ENCODE data around the gene MYBPH.

DNA sequence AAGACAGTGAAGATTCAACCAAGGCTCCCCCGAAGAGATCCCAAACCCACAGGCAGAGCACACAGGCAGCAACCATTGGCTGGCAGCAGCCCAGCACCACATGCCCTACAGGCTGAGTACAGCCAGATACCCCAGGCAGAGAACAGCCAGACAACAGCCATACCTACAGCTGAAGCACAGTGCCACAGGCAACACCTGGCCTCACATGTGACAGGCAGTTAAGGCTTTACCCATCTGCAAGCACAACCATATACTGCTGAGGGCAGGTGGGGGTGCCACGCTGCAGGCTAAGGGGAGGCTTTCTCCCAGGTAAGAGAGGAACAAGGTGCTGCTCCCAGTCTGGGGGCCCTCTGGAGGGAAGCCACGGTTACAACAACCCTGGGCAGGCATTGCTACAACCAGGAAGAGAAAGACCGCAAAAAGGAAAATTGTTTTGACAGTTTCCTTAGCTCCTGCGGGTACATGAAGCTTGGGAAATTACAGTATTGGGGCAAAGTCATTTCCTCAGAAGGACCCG lies 41.6 kb upstream of the MYBPH start:
- no peak for TF ChIP-seq ARNTL (CRISPR knock-in tag; IDR thresholded peaks at IDR 0.05; ENCODE audit: borderline replicate concordance, low read depth)
- no peak for TF ChIP-seq GLIS3 (CRISPR knock-in tag; IDR thresholded peaks at IDR 0.05)
- no peak for TF ChIP-seq OSR1 (CRISPR knock-in tag; IDR thresholded peaks at IDR 0.05)
- TF ChIP-seq, protein P1, sequence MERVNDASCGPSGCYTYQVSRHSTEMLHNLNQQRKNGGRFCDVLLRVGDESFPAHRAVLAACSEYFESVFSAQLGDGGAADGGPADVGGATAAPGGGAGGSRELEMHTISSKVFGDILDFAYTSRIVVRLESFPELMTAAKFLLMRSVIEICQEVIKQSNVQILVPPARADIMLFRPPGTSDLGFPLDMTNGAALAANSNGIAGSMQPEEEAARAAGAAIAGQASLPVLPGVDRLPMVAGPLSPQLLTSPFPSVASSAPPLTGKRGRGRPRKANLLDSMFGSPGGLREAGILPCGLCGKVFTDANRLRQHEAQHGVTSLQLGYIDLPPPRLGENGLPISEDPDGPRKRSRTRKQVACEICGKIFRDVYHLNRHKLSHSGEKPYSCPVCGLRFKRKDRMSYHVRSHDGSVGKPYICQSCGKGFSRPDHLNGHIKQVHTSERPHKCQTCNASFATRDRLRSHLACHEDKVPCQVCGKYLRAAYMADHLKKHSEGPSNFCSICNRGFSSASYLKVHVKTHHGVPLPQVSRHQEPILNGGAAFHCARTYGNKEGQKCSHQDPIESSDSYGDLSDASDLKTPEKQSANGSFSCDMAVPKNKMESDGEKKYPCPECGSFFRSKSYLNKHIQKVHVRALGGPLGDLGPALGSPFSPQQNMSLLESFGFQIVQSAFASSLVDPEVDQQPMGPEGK (CRISPR knock-in tag; IDR thresholded peaks at IDR 0.05; ENCODE audit: borderline replicate concordance) = no peak
- no peak for TF ChIP-seq ZFP3 (CRISPR knock-in tag; IDR thresholded peaks at IDR 0.05)
- no peak for TF ChIP-seq ZNF70 (CRISPR knock-in tag; IDR thresholded peaks at IDR 0.05)
- TF ChIP-seq ZNF565 (CRISPR knock-in tag; conservative IDR thresholded peaks at IDR 0.05; ENCODE audit: low read depth) = no peak
- TF ChIP-seq BACH2 (CRISPR knock-in tag; IDR thresholded peaks at IDR 0.05; ENCODE audit: borderline replicate concordance) = no peak
- TF ChIP-seq ZNF8 (CRISPR knock-in tag; IDR thresholded peaks at IDR 0.05) = no peak
- TF ChIP-seq, protein P2, sequence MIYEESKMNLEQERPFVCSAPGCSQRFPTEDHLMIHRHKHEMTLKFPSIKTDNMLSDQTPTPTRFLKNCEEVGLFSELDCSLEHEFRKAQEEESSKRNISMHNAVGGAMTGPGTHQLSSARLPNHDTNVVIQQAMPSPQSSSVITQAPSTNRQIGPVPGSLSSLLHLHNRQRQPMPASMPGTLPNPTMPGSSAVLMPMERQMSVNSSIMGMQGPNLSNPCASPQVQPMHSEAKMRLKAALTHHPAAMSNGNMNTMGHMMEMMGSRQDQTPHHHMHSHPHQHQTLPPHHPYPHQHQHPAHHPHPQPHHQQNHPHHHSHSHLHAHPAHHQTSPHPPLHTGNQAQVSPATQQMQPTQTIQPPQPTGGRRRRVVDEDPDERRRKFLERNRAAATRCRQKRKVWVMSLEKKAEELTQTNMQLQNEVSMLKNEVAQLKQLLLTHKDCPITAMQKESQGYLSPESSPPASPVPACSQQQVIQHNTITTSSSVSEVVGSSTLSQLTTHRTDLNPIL (CRISPR knock-in tag; IDR thresholded peaks at IDR 0.05; ENCODE audit: low read depth) = no peak
- no peak for TF ChIP-seq ISL1 (CRISPR knock-in tag; IDR thresholded peaks at IDR 0.05)
- no peak for TF ChIP-seq ZFP30 (CRISPR knock-in tag; IDR thresholded peaks at IDR 0.05)
